ENCODE data around the gene NRIP3.
"Not testable (repeated sequence)": the region's sequence is repeated elsewhere in the genome, so short reads cannot be mapped to it uniquely, and the experiment has no call there.

NRIP3 gene

DNA sequence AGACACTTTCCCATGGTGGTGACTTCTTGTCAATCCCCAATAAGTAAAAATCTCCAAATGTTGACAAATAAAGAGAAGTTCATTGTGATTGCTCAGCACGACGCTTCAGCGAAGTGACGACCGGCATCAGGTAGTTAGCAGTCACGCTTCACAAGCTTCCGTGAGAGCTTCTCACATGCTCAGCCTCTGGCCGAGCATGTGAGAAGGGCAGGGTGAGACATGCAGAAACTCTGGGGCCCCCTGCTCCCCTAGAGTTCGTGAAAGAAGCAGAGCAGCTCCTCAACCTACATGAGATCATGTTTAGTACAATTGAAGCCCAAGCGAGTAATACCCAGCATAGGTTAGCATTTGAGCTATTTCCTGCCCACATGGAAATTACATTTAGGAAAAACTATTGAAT is 66.6 kb downstream of the NRIP3 start:
- no peak for DNase-seq (ENCODE audit: low read depth)

DNA sequence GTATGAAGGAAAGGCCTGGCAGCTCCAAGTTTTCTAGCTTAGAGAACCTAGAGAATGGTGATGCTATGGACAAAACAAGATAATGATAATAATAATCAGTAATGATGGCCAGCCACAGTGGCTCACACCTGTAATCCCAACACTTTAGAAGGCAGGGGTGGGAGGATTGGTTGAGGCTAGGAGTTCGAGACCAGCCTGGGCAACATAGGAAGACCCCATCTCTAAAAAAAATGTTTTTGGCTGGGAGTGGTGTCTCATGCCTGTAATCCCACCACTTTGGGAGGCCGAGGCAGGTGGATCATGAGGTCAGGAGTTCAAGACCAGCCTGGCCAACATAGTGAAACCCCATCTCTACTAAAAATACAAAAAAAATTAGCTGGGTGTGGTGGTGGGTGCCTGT is 68.0 kb downstream of the NRIP3 start:
- H3K4me3 ChIP-seq (ENCODE audit: low read depth, low read length); DNase-seq (ENCODE audit: low read depth): not testable (repeated sequence)

More for the DNA sequence above, 66.6 kb downstream of the NRIP3 start:
- no peak overlapping the region for H3K4me3 ChIP-seq (ENCODE audit: low read depth, low read length)

DNA sequence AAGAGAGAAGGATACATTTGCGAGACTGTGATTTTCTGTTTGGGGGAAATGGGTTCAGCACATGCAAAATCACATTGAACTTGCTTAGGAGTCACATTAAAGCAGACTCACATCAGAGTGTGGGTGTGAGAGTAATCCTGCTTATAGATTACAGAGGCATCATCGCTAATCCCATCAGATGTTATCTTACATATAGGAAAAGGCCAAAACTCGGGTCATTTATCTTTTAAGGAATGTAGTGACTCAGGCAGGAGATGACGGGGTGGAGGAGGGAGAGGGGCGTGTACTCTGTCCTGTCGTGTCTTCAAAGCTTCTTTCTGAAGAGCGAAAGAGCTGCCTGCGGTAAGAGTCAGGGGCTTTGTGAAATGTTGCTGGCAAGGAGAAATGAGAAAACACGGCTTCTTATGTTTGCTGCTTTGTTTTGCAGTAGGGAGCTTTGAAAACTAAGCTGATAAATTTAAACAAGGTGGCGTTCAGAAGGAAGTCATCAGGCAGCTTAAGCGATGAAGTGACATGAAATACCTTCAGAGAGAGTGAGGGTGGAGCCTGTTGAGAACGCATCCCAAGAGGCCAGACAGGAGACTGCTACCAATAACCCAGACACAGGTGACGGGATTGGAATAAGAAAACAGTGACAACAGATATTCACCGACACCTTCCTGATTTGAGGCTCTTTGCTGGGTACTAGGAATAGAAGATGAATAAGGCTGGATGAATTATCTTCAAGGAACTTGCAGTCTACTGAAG is 68.9 kb downstream of the NRIP3 start:
- DNase-seq (ENCODE audit: low read depth): peak; percentile 49
- H3K4me3 ChIP-seq (ENCODE audit: low read depth, low read length): no peak overlapping the region

DNA sequence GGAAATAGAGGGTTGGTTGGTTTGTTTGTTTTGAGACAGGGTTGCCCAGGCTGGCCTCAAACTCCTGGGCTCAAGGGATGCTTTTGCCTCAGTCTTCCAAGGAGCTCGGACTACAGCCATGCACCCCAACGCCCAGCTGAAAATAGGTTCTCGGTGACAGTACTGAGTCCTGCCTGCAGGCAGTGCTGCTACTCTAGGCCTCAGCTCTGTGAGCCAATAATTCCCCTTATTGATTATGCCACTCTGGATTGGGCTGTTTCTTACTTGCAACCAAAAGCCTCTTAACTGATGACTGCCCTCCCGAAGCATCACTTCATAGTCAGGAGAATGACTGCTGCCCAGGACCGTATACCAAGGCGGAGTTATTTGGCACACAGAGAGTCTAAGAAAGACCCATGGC is 69.9 kb downstream of the NRIP3 start:
- no peak overlapping the region for H3K4me3 ChIP-seq (ENCODE audit: low read depth, low read length)
- no peak for DNase-seq (ENCODE audit: low read depth)

GRCh38 chr11:8932564-8933180 is 71.1 kb downstream of the NRIP3 start, which contains the start of gene C11orf16:
Gene C11orf16 (minus strand): TSS chr11:8932947. CDS start chr11:8932308, 639 bp downstream.
- H3K4me3 ChIP-seq (ENCODE audit: low read depth, low read length): no peak within 1 kb of the TSS
- DNase-seq (ENCODE audit: low read depth): no peak
